Embryonic facial prominence (tissue), 1 donor: ENCODE data around the gene STAC3.

Experiments
- DNase-seq: peaks from one replicate; pipeline ENCODE4 v3.0.0-alpha.2; 2016; ENCODE audit errors: extremely low spot score

STAC3 gene

GRCh38 chr12:57211791-57212700 is 38.9 kb downstream of the STAC3 start:
- DNase-seq, result no peak

GRCh38 chr12:57210926-57211692 is 39.9 kb downstream of the STAC3 start:
- no peak for DNase-seq

- DNase-seq, result no peak
Observed at GRCh38 chr12:57210461-57210860, 40.5 kb downstream of the STAC3 start.

GRCh38 chr12:57209916-57210315 is 41.1 kb downstream of the STAC3 start:
- no peak for DNase-seq

GRCh38 chr12:57208631-57209282 is 42.2 kb downstream of the STAC3 start:
- DNase-seq, result no peak

GRCh38 chr12:57207731-57208630 is 43.0 kb downstream of the STAC3 start:
- DNase-seq, result no peak

- DNase-seq, result no peak
Observed at GRCh38 chr12:57205931-57206330, 45.1 kb downstream of the STAC3 start.

GRCh38 chr12:57205186-57205585 is 45.8 kb downstream of the STAC3 start:
- no peak for DNase-seq

GRCh38 chr12:57204454-57204853 is 46.5 kb downstream of the STAC3 start:
- no peak for DNase-seq

GRCh38 chr12:57203791-57204190 is 47.2 kb downstream of the STAC3 start:
- DNase-seq, result no peak

- no peak for DNase-seq
Observed at GRCh38 chr12:57203201-57203600, 47.8 kb downstream of the STAC3 start.

- no peak for DNase-seq
Observed at GRCh38 chr12:57202321-57202720, 48.7 kb downstream of the STAC3 start.

- DNase-seq, result no peak
Observed at GRCh38 chr12:57201631-57202030, 49.4 kb downstream of the STAC3 start.

GRCh38 chr12:57201219-57201618 is 49.8 kb downstream of the STAC3 start:
- no peak for DNase-seq

GRCh38 chr12:57200497-57200896 is 50.5 kb downstream of the STAC3 start:
- no peak for DNase-seq

- no peak for DNase-seq
Observed at GRCh38 chr12:57199191-57199590, 51.8 kb downstream of the STAC3 start.

- DNase-seq, result no peak
Observed at GRCh38 chr12:57198329-57198728, 52.7 kb downstream of the STAC3 start.

GRCh38 chr12:57196956-57197355 is 54.0 kb downstream of the STAC3 start:
- no peak for DNase-seq

- DNase-seq, result no peak
Observed at GRCh38 chr12:57196439-57196838, 54.5 kb downstream of the STAC3 start.

GRCh38 chr12:57195611-57196371 is 55.2 kb downstream of the STAC3 start:
- no peak for DNase-seq

- DNase-seq, result no peak
Observed at GRCh38 chr12:57195186-57195585, 55.8 kb downstream of the STAC3 start.
